Fibroblast of lung (primary cell): Measurements from ENCODE around the gene SLC29A4. TPM values are rescaled to one million over a fixed set of nuclear protein-coding genes. Genes with fewer than 3 reads are reported as not detected.

Experiments used
- DNase-seq, 2 donors: peaks; one replicate each; pipeline versions ENCODE4 v3.0.0 to v3.0.0-alpha.2; 2010; ENCODE audit warnings: low read depth in 2 of 2
- H2AFZ ChIP-seq: 2 replicates; pipeline ENCODE4 v1.5.1; 2012; ENCODE audit warnings: low read length, control low read depth, inconsistent platforms
- H3K27ac ChIP-seq: 2 replicates; pipeline ENCODE4 v1.5.1; 2011; ENCODE audit warnings: low read length, control low read depth; ENCODE audit not compliant: insufficient read depth
- H3K27me3 ChIP-seq: 2 replicates; pipeline ENCODE4 v1.5.1; 2011; ENCODE audit warnings: mild to moderate bottlenecking, low read length; ENCODE audit not compliant: control insufficient read depth, insufficient read depth
- H3K36me3 ChIP-seq: 2 replicates; pipeline ENCODE4 v1.5.1; 2011; ENCODE audit warnings: low read length; ENCODE audit not compliant: control insufficient read depth, insufficient read depth
- H3K4me1 ChIP-seq: 2 replicates; pipeline ENCODE4 v1.5.1; 2011; ENCODE audit warnings: low read length; ENCODE audit not compliant: control insufficient read depth, insufficient read depth; ENCODE audit errors: extremely low read depth
- H3K4me2 ChIP-seq: 2 replicates; pipeline ENCODE4 v1.5.1; 2011; ENCODE audit warnings: low read length, control low read depth; ENCODE audit not compliant: insufficient read depth; ENCODE audit errors: extremely low read depth
- H3K4me3 ChIP-seq, 4 experiments: fragments of 200-600 bp in 1 of 4; sonication (generic) in 1 of 4; replicated peaks in 1 of 4; 2 replicates each; pipeline ENCODE4 v1.5.1; 2011 to 2016; ENCODE audit warnings: low read length in 4 of 4, low read depth in 3 of 4, mild to moderate bottlenecking in 3 of 4, control low read depth in 2 of 4, inconsistent platforms in 1 of 4, mixed read lengths in 1 of 4; ENCODE audit not compliant: insufficient read depth in 1 of 4; ENCODE audit errors: control extremely low read depth in 1 of 4
- H3K79me2 ChIP-seq: 2 replicates; pipeline ENCODE4 v1.5.1; 2012; ENCODE audit warnings: mild to moderate bottlenecking, low read length, inconsistent platforms; ENCODE audit not compliant: control insufficient read depth, insufficient read depth
- H3K9ac ChIP-seq: 2 replicates; pipeline ENCODE4 v1.5.1; 2011; ENCODE audit warnings: mild to moderate bottlenecking, low read length, control low read depth; ENCODE audit not compliant: insufficient read depth
- H3K9me3 ChIP-seq: 2 replicates; pipeline ENCODE4 v1.5.1; 2012; ENCODE audit warnings: low read depth, low read length; ENCODE audit not compliant: control insufficient read depth, insufficient read depth
- H4K20me1 ChIP-seq: 2 replicates; pipeline ENCODE4 v1.5.1; 2011; ENCODE audit warnings: low read length; ENCODE audit not compliant: control insufficient read depth, insufficient read depth; ENCODE audit errors: extremely low read depth
- EZH2 ChIP-seq: IDR thresholded peaks from 2 replicates; pipeline ENCODE4 v1.5.1; 2012; ENCODE audit warnings: low read length, control low read depth, mild to moderate bottlenecking; ENCODE audit errors: missing control alignments
- polyA plus RNA-seq, 2 donors: library from polyadenylated mRNA; depleted of rRNA in 1 of 2; stranded (reverse) in 1 of 2; unstranded in 1 of 2; fragments of >200 nt; gene quantifications; 2 replicates each; pipeline ENCODE4 v1.2.1, GENCODE V29; 2011 to 2012; ENCODE audit warnings: missing spikeins in 1 of 2
- total RNA-seq: library from RNA; depleted of rRNA; stranded (reverse); fragments of >200 nt; gene quantifications from 2 replicates; pipeline ENCODE4 v1.2.1, GENCODE V29; 2014
- TF ChIP-seq, protein P1 (sequence below), 2 donors: IDR thresholded peaks in 1 of 2; conservative IDR thresholded peaks in 1 of 2; 1 replicate in 1 of 2; 2 replicates in 1 of 2; pipeline ENCODE4 v1.5.1; 2011 to 2012; ENCODE audit warnings: low read length in 2 of 2, control low read depth in 1 of 2, inconsistent platforms in 1 of 2, low read depth in 1 of 2, mild to moderate bottlenecking in 1 of 2

SLC29A4 gene
- total and polyA plus RNA-seq, 2 donors (not counting 1 experiment from before 2014, with no cell fraction given) = 1.0 to 5.1 TPM

DNA sequence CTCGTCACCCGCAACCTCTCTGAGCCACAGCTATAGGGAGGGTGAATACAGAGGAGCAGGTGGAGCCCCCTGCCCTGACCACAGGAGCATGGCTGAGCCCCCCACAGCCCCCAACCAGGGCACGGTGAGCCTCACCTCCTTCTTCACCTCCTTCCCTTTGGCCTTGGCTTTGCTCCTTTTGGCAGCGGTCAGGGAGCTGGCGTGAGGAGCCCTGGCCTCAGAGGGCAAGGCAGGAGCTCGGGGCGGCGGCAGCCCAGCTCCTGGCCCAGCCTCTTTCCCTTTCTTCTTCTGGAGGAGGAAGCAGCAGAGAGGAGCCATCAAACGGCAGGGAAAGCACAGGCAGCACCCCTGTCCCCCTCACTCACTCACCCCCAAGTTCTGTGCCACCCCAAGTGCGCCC, 42.2 kb downstream of the SLC29A4 start:
- Histone ChIP-seq H2AFZ (no peak overlapping the region), H4K20me1 (no peaks in the 10 kb centered on the region), H3K9me3 (no peaks in the 10 kb centered on the region), H3K36me3 (peaks cover 11% of the 10 kb centered on the region), H3K27me3 (no peaks in the 10 kb centered on the region), H3K79me2 (no peaks in the 10 kb centered on the region), H3K4me1 (peaks cover 2% of the 10 kb centered on the region), H3K4me3 (no peak overlapping the region), H3K27ac (no peak overlapping the region), H3K4me2 (no peak overlapping the region), H3K9ac (no peak overlapping the region)
- no peak for TF ChIP-seq EZH2
- TF ChIP-seq, protein P1, sequence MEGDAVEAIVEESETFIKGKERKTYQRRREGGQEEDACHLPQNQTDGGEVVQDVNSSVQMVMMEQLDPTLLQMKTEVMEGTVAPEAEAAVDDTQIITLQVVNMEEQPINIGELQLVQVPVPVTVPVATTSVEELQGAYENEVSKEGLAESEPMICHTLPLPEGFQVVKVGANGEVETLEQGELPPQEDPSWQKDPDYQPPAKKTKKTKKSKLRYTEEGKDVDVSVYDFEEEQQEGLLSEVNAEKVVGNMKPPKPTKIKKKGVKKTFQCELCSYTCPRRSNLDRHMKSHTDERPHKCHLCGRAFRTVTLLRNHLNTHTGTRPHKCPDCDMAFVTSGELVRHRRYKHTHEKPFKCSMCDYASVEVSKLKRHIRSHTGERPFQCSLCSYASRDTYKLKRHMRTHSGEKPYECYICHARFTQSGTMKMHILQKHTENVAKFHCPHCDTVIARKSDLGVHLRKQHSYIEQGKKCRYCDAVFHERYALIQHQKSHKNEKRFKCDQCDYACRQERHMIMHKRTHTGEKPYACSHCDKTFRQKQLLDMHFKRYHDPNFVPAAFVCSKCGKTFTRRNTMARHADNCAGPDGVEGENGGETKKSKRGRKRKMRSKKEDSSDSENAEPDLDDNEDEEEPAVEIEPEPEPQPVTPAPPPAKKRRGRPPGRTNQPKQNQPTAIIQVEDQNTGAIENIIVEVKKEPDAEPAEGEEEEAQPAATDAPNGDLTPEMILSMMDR (conservative IDR thresholded peaks at IDR 0.05 in 1 of 2, IDR thresholded peaks at IDR 0.05 in 1 of 2; ENCODE audit: low read depth in 1 of 2, low read length in 2 of 2) = no peak
- DNase-seq = no peak

DNA sequence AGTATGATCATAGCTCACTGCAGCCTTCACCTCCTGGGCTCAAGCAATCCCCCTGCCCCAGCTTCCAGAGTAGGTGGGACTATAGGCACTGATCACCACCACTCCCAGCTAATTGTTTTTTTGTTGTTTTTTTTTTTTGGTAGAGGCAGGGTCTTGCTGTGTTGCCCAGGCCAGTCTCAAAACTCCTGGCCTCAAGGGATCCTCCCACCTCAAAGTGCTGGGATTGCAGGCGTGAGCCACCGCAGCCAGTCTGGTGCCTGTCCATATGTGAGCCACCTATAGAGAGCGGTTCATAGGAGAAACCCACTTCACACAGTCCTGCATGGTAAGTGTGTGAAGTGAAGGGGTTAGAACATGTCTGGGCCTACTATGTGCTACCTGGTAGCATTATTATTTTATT, 47.5 kb downstream of the SLC29A4 start:
- peaks cover 2% of the 10 kb centered on the region for H3K4me1 ChIP-seq
- no peaks in the 10 kb centered on the region for H3K9me3 ChIP-seq
- H4K20me1 ChIP-seq = no peaks in the 10 kb centered on the region
- no peak for DNase-seq
- no peak overlapping the region for H3K4me3 ChIP-seq
- H3K27me3 ChIP-seq = no peaks in the 10 kb centered on the region
- TF ChIP-seq EZH2 = no peak
- TF ChIP-seq, protein P1 (conservative IDR thresholded peaks at IDR 0.05 in 1 of 2, IDR thresholded peaks at IDR 0.05 in 1 of 2; ENCODE audit: low read depth in 1 of 2, low read length in 2 of 2) = no peak
- H3K27ac ChIP-seq = no peak overlapping the region
- no peaks in the 10 kb centered on the region for H3K79me2 ChIP-seq
- H2AFZ ChIP-seq = no peak overlapping the region
- no peak overlapping the region for H3K9ac ChIP-seq
- peaks cover 2% of the 10 kb centered on the region for H3K36me3 ChIP-seq
- H3K4me2 ChIP-seq = no peak overlapping the region

DNA sequence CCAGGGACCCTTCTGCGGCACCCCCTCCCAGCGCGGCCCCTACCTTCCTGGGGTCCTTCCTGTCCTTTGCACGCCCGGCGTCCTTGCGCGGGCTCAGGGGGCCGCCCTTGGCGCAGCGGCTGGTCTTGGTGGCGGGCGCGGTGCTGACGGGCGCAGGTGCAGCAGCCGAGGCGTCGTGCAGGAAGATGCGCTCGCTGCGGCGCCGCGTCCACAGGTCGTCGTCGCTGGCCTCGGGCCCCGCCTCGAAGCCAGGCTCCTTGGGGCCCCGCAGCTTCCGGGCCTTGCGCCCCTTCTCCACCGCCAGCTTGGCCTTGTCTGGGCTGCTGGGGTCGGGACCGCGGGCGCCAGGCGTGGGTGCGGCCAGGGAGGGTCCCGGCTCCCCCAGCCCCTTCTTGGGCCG, 49.8 kb downstream of the SLC29A4 start:
- no peaks in the 10 kb centered on the region for H3K27me3 ChIP-seq
- H3K9me3 ChIP-seq = no peaks in the 10 kb centered on the region
- H2AFZ ChIP-seq = no peak overlapping the region
- H3K4me1 ChIP-seq = peaks cover 2% of the 10 kb centered on the region
- H3K79me2 ChIP-seq = peaks cover 3% of the 10 kb centered on the region
- TF ChIP-seq, protein P1 (conservative IDR thresholded peaks at IDR 0.05 in 1 of 2, IDR thresholded peaks at IDR 0.05 in 1 of 2; ENCODE audit: low read depth in 1 of 2, low read length in 2 of 2) = no peak
- no peak for TF ChIP-seq EZH2
- no peaks in the 10 kb centered on the region for H4K20me1 ChIP-seq
- no peak overlapping the region for H3K4me3 ChIP-seq
- H3K4me2 ChIP-seq = no peak overlapping the region
- no peak overlapping the region for H3K27ac ChIP-seq
- no peak overlapping the region for H3K9ac ChIP-seq
- no peak for DNase-seq
- H3K36me3 ChIP-seq = peaks cover 2% of the 10 kb centered on the region
